ENCODE data around the gene MTUS2. TPM values are rescaled to one million over a fixed set of nuclear protein-coding genes. Genes with fewer than 3 reads are reported as not detected.

MTUS2 gene
- total RNA-seq, 6 experiments from 2014 or later, result 0.07 to 0.15 (median 0.14) TPM; not detected in 1

DNA sequence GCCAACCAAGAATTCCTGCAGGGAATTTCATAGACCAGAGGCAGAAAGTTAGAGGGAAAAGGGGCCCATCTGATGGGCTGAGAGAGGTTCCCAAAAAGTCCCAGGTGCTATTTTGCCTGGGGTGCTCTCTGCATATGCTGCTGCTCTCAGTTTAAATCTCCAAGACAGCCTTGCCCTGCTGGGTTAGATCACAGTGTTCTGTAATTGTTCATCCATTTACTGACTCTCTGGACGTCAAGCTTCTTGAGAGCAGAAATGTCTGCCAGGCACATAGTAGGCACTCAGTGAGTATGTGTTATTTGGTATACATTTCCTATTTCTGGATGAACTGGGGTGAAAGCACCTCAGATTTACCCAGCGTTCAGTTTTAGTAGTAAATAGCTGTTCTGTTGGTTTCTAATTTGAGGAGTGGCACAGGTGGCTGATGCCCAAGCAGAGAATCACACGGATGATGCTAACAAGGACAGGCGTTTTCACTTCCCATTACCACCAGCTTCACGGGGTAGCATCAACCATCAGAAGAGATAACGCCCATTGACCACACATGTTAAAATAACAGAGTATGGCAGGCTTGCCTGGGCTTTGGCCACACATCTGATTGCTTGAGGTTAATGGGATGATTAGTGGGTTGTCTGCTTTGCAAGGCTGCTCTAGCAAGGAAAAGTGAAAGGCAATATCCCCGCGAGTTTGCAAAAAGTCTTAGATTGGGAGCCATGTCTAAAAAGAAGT is 614.2 kb downstream of the MTUS2 start:
- TF ChIP-seq CTCF (IDR thresholded peaks at IDR 0.05), result no peak
- Mint-ChIP-seq H3K27ac (peak overlapping the region; percentile 96), H3K36me3 (ENCODE audit: low read depth) (no peaks in the 10 kb centered on the region; the same call in 1 of the 2 replicates), H3K9me3 (no peaks in the 10 kb centered on the region), H3K27me3 (ENCODE audit: insufficient read depth) (peaks cover 13% of the 10 kb centered on the region), H3K4me1 (ENCODE audit: low read depth) (peaks cover 49% of the 10 kb centered on the region), H3K4me3 (peak overlapping the region; percentile 77)
- DNase-seq, result no peak

DNA sequence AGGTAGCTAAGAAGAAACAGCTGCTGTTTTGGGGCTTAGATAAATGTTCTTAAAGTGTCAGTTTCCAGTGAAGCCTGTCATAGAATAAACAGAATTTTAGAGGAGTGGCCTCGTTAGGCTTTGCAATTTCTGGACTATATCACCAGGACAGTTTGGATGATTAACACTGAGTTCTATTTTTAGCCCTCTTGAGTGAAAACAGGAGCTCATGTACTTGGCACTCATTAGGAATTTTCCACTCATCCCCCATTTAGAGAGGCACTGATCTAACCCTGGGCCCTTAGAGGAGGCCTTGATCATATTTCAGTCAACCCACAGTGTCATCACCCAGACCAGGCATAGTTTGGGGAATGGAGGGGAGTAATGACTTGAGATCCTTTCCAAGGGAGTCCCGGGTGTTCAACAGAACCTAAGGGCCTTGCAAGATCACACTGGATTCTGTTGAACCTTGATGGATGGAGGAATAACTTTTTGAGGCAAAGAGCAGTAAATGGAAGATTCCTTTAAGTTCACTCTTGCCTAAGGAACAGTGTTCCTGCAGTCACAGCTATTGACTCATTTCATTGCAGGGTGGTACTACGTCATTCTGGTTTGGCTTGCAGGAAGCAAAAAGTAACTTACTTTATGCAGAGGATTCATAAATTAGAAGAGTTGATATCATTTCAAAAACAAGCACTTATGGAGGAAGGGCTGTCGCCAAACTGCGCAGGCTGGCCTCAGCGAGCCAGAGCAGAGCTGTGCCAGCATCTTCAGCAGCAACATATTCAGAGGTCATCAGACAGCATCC is 615.2 kb downstream of the MTUS2 start:
- peaks cover 13% of the 10 kb centered on the region for H3K27me3 Mint-ChIP-seq (ENCODE audit: insufficient read depth)
- H3K4me3 Mint-ChIP-seq, result peak overlapping the region; percentile 77
- H3K9me3 Mint-ChIP-seq, result no peaks in the 10 kb centered on the region
- peak overlapping the region; percentile 96 for H3K27ac Mint-ChIP-seq
- peak; percentile 84 for DNase-seq
- H3K36me3 Mint-ChIP-seq (ENCODE audit: low read depth), result no peaks in the 10 kb centered on the region; the same call in 1 of the 2 replicates
- peaks cover 46% of the 10 kb centered on the region for H3K4me1 Mint-ChIP-seq (ENCODE audit: low read depth)
- TF ChIP-seq CTCF (IDR thresholded peaks at IDR 0.05), result no peak

- Mint-ChIP-seq H3K27ac (peak overlapping the region; percentile 96), H3K27me3 (ENCODE audit: insufficient read depth) (peaks cover 12% of the 10 kb centered on the region), H3K9me3 (no peaks in the 10 kb centered on the region), H3K4me1 (ENCODE audit: low read depth) (peaks cover 46% of the 10 kb centered on the region), H3K4me3 (peak overlapping the region; percentile 77), H3K36me3 (ENCODE audit: low read depth) (no peaks in the 10 kb centered on the region; the same call in 1 of the 2 replicates)
- DNase-seq, result peak; percentile 88
- no peak for TF ChIP-seq CTCF (IDR thresholded peaks at IDR 0.05)
These were observed 616.2 kb downstream of the MTUS2 start for GRCh38 chr13:29436291-29436690.

GRCh38 chr13:29436721-29437280 is 616.7 kb downstream of the MTUS2 start:
- Mint-ChIP-seq H3K4me1 (ENCODE audit: low read depth) (peaks cover 46% of the 10 kb centered on the region), H3K27me3 (ENCODE audit: insufficient read depth) (peaks cover 11% of the 10 kb centered on the region), H3K4me3 (peak overlapping the region; percentile 77), H3K27ac (peak overlapping the region; percentile 96), H3K36me3 (ENCODE audit: low read depth) (no peaks in the 10 kb centered on the region), H3K9me3 (no peaks in the 10 kb centered on the region)
- no peak for TF ChIP-seq CTCF (IDR thresholded peaks at IDR 0.05)
- DNase-seq, result no peak

- H3K27ac Mint-ChIP-seq, result no peak overlapping the region
- no peaks in the 10 kb centered on the region for H3K36me3 Mint-ChIP-seq (ENCODE audit: low read depth)
- no peak for DNase-seq
- H3K4me3 Mint-ChIP-seq, result no peak overlapping the region
- TF ChIP-seq CTCF (IDR thresholded peaks at IDR 0.05), result no peak
- H3K9me3 Mint-ChIP-seq, result no peaks in the 10 kb centered on the region
- H3K27me3 Mint-ChIP-seq (ENCODE audit: insufficient read depth), result peaks cover 10% of the 10 kb centered on the region
- peaks cover 46% of the 10 kb centered on the region for H3K4me1 Mint-ChIP-seq (ENCODE audit: low read depth)
These were observed 618.6 kb downstream of the MTUS2 start for GRCh38 chr13:29438769-29439168.

Data from HFFc6 (cell line).